Measurements from ENCODE around the gene PPP4R3A. TPM values are rescaled to one million over a fixed set of nuclear protein-coding genes. Genes with fewer than 3 reads are reported as not detected.

PPP4R3A gene
- total and polyA plus RNA-seq, 2 donors from 2014 or later: 29.0 to 86.5 TPM

- no peak overlapping the region for H3K9ac ChIP-seq (ENCODE audit: low read length in 3 of 3)
- H3K36me3 ChIP-seq (ENCODE audit: control insufficient read depth in 2 of 3, insufficient read depth in 3 of 3, low read length in 3 of 3): no peaks in the 10 kb centered on the region
- peaks cover 5 to 18% (median 6%) of the 10 kb centered on the region in 3 donors for H3K4me1 ChIP-seq (ENCODE audit: control insufficient read depth in 2 of 3, insufficient read depth in 2 of 3, low read depth in 1 of 3, low read length in 3 of 3)
- no peak overlapping the region for H3K4me3 ChIP-seq (ENCODE audit: low read length in 3 of 3)
- FAIRE-seq: no peak
- intact Hi-C loops (cut with DNase I): no loop called here
- H3K27ac ChIP-seq (ENCODE audit: low read depth in 2 of 2, low read length in 2 of 2): no peak overlapping the region
- H3K9me3 ChIP-seq (ENCODE audit: control insufficient read depth in 2 of 3, insufficient read depth in 1 of 3, low read length in 3 of 3): no peaks in the 10 kb centered on the region
- no peaks in the 10 kb centered on the region for H3K27me3 ChIP-seq (ENCODE audit: control insufficient read depth, insufficient read depth, low read length)
- no peak for DNase-seq
- TF ChIP-seq CTCF (IDR thresholded peaks at IDR 0.05; ENCODE audit: borderline replicate concordance, extremely low read depth, insufficient read depth): no peak
These were observed 89.4 kb downstream of the PPP4R3A start for GRCh38 chr14:91420686-91421085.

GRCh38 chr14:91419451-91419850, 90.7 kb downstream of the PPP4R3A start:
- no peaks in the 10 kb centered on the region for H3K9me3 ChIP-seq (ENCODE audit: control insufficient read depth in 2 of 3, insufficient read depth in 1 of 3, low read length in 3 of 3)
- peaks cover 6 to 18% (median 8%) of the 10 kb centered on the region in 3 donors for H3K4me1 ChIP-seq (ENCODE audit: control insufficient read depth in 2 of 3, insufficient read depth in 2 of 3, low read depth in 1 of 3, low read length in 3 of 3)
- no peaks in the 10 kb centered on the region for H3K27me3 ChIP-seq (ENCODE audit: control insufficient read depth, insufficient read depth, low read length)
- no peak overlapping the region for H3K9ac ChIP-seq (ENCODE audit: low read length in 3 of 3)
- FAIRE-seq (no peak), DNase-seq (no peak)
- TF ChIP-seq CTCF (IDR thresholded peaks at IDR 0.05; ENCODE audit: borderline replicate concordance, extremely low read depth, insufficient read depth): no peak
- no peak overlapping the region for H3K4me3 ChIP-seq (ENCODE audit: low read length in 3 of 3)
- no peak overlapping the region for H3K27ac ChIP-seq (ENCODE audit: low read depth in 2 of 2, low read length in 2 of 2)
- intact Hi-C loops (cut with DNase I): loop anchor here (5.0 kb wide), 1 partner anchor 92 kb away; no protein-coding TSS in a partner anchor
- no peaks in the 10 kb centered on the region for H3K36me3 ChIP-seq (ENCODE audit: control insufficient read depth in 2 of 3, insufficient read depth in 3 of 3, low read length in 3 of 3)

GRCh38 chr14:91419044-91419397, 91.1 kb downstream of the PPP4R3A start:
- Histone ChIP-seq H3K4me1 (ENCODE audit: control insufficient read depth in 2 of 3, insufficient read depth in 2 of 3, low read depth in 1 of 3, low read length in 3 of 3) (peaks cover 6 to 18% (median 8%) of the 10 kb centered on the region in 3 donors), H3K27me3 (ENCODE audit: control insufficient read depth, insufficient read depth, low read length) (no peaks in the 10 kb centered on the region), H3K4me3 (ENCODE audit: low read length in 3 of 3) (peak overlapping the region in 1 of 3 donors; percentile 56), H3K36me3 (ENCODE audit: control insufficient read depth in 2 of 3, insufficient read depth in 3 of 3, low read length in 3 of 3) (no peaks in the 10 kb centered on the region), H3K27ac (ENCODE audit: low read depth in 2 of 2, low read length in 2 of 2) (no peak overlapping the region), H3K9me3 (ENCODE audit: control insufficient read depth in 2 of 3, insufficient read depth in 1 of 3, low read length in 3 of 3) (no peaks in the 10 kb centered on the region), H3K9ac (ENCODE audit: low read length in 3 of 3) (peak overlapping the region in 1 of 3 donors; percentile 15)
- DNase-seq (no peak), FAIRE-seq (no peak)
- no peak for TF ChIP-seq CTCF (IDR thresholded peaks at IDR 0.05; ENCODE audit: borderline replicate concordance, extremely low read depth, insufficient read depth)
- intact Hi-C loops (cut with DNase I): loop anchor here (5.0 kb wide), 1 partner anchor 92 kb away; no protein-coding TSS in a partner anchor

Data from kidney (tissue), 14 donors.